Central memory CD8-positive, alpha-beta T cell (primary cell): ENCODE results near the gene PRKN.

Experiments used
- ATAC-seq: fragments of 150-1000 bp; cut with Tn5 transposase; replicated peaks from 2 replicates; pipeline ENCODE4 v1.10.0; 2022; ENCODE audit warnings: mild to moderate bottlenecking, moderate FRiP score, moderate number of reproducible peaks; ENCODE audit not compliant: poor library complexity, severe bottlenecking; ENCODE audit errors: extremely low read depth
- DNase-seq, 2 donors: peaks; one replicate each; pipeline ENCODE4 v3.0.0; 2021; ENCODE audit warnings: low spot score in 2 of 2
- H3K27ac Mint-ChIP-seq: one replicate; pipeline ENCODE4 v1.8.0; 2022; ENCODE audit warnings: low read depth, mild to moderate bottlenecking, moderate library complexity, mixed read lengths
- H3K27me3 Mint-ChIP-seq: one replicate; pipeline ENCODE4 v1.8.0; 2022; ENCODE audit warnings: mixed read lengths
- H3K36me3 Mint-ChIP-seq: one replicate; pipeline ENCODE4 v1.8.0; 2022; ENCODE audit warnings: mild to moderate bottlenecking, moderate library complexity, mixed read lengths; ENCODE audit not compliant: insufficient read depth
- H3K4me1 Mint-ChIP-seq: one replicate; pipeline ENCODE4 v1.8.0; 2022; ENCODE audit warnings: mixed read lengths
- H3K4me3 Mint-ChIP-seq: one replicate; pipeline ENCODE4 v1.8.0; 2022; ENCODE audit warnings: mild to moderate bottlenecking, moderate library complexity, mixed read lengths
- H3K9me3 Mint-ChIP-seq: one replicate; pipeline ENCODE4 v1.8.0; 2022; ENCODE audit warnings: mixed read lengths

Gene PRKN

DNA sequence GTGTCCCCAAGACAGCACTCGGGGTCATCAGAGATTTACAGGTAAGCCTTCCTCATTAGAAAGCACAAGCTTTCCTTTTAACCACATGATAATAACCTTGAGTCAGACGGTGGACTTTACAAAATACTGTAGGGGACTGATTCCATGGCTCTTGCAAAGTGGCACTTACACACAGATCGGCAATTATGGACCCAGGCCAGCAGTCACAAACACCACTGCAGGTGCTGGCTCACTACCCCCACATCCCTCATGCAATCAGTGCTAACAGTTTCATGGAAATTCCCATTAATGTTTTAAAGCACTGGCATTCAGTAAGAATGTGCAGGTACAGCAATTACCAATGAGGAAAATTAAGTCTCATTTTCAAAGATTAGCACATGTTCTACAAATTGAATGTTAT, 516.5 kb downstream of the PRKN start:
- Mint-ChIP-seq H3K4me1 (no peaks in the 10 kb centered on the region), H3K4me3 (no peak overlapping the region), H3K36me3 (no peaks in the 10 kb centered on the region), H3K27ac (no peak overlapping the region), H3K9me3 (peaks cover 9% of the 10 kb centered on the region), H3K27me3 (no peaks in the 10 kb centered on the region)
- DNase-seq (no peak), ATAC-seq (no peak)

DNA sequence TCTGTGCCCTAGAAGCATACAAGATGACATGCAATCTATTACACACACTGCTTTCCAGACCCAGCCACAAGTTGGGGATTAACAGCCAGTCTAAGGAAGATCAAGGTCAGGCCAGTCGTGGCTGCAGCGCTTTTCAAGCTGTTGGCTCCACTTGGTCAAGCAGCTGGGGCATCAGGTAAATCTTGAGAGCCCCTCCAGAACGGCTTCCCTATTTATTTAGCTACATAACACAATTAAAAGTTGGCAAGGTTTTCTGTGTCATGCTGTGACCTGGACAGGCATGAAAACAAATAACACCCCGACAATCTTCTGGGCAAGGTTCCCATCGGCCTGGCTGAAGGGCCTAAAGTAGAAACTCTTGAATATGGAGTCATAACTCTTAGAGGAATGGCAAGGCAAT, 524.3 kb downstream of the PRKN start:
- H3K27me3 Mint-ChIP-seq = no peaks in the 10 kb centered on the region
- ATAC-seq (no peak), DNase-seq (no peak)
- peaks cover 10% of the 10 kb centered on the region for H3K9me3 Mint-ChIP-seq
- H3K27ac Mint-ChIP-seq = no peak overlapping the region
- no peak overlapping the region for H3K4me3 Mint-ChIP-seq
- H3K4me1 Mint-ChIP-seq = no peaks in the 10 kb centered on the region
- H3K36me3 Mint-ChIP-seq = no peaks in the 10 kb centered on the region

DNA sequence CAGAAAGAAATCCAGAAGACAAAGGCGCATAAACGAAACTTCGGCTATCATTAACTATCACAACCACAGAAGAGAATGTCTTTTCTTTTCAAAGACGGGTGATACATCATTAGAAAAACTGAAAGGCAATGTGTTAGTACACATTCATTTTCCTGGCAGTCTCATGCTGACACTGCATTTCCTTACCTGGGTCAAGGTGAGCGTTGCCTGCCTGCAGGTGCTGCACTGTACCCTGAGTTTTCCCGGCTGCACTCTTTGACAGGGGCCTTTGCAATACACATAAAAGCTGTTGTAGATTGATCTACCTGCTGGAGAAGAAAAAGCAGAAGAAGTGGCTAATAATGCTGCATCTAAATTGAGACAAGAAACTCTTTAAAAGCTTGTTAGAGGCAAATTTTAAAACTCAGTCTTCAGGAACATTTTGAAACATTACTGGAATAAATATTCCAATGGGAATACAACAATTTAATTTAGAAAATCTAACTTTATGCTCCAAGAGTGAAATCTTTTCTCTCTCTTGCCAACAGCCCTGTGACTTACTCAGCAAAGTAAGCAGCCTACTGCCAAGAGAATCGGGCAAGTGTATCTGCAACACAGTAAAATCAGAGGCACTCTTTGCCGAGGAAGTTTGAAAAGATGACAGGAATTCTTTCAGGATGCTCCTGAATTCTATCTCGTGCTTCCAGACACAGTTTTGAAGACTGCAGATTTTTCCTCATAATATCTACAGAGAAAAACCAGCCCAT, 526.4 kb downstream of the PRKN start:
- Mint-ChIP-seq H3K27ac (no peak overlapping the region), H3K9me3 (peaks cover 10% of the 10 kb centered on the region), H3K4me1 (no peaks in the 10 kb centered on the region), H3K36me3 (no peaks in the 10 kb centered on the region), H3K4me3 (no peak overlapping the region), H3K27me3 (no peaks in the 10 kb centered on the region)
- no peak for DNase-seq
- ATAC-seq = no peak

DNA sequence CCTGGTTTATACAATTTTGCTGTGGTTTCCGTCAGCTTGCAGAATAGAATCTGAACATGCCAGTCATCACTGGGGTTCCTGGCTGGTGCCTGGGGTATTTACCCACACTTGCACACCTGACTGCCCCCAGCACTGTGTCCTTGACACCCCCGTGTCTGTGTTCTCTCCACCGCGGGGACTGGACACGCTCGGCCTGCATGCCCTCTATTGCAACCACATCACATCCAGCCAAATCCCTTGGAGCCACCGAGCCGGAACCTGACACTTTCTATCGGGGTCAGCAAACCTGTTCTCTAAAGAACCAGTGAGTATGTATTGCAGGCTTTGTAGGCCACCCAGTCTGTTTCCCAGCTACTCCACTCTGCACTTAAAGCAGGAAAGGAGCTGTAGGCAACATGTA, 527.5 kb downstream of the PRKN start:
- H3K36me3 Mint-ChIP-seq = no peaks in the 10 kb centered on the region
- H3K27me3 Mint-ChIP-seq = no peaks in the 10 kb centered on the region
- DNase-seq = no peak
- H3K4me1 Mint-ChIP-seq = no peaks in the 10 kb centered on the region
- H3K27ac Mint-ChIP-seq = no peak overlapping the region
- peaks cover 10% of the 10 kb centered on the region for H3K9me3 Mint-ChIP-seq
- H3K4me3 Mint-ChIP-seq = no peak overlapping the region
- ATAC-seq = no peak

DNA sequence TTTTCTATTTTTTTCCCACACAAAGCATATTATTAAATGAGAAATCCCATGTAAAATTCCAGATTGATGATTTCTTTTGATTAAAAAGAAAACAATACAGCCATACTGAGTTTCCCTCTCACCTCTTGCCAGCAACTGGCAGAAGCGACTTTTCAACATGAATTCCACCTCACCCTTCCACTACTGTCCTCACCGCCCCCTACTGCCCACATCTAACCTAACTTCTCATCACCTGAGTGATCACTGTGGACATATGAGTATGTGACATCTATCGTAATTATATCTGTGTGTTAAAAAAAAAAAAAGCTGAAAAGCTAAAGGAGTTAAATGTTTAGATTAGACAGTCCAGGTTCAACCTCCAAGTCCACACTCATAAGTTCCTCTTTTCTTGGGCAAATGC, 528.6 kb downstream of the PRKN start:
- ATAC-seq (no peak), DNase-seq (no peak)
- Mint-ChIP-seq H3K4me3 (no peak overlapping the region), H3K4me1 (no peaks in the 10 kb centered on the region), H3K9me3 (peaks cover 10% of the 10 kb centered on the region), H3K36me3 (no peaks in the 10 kb centered on the region), H3K27ac (no peak overlapping the region), H3K27me3 (no peaks in the 10 kb centered on the region)

DNA sequence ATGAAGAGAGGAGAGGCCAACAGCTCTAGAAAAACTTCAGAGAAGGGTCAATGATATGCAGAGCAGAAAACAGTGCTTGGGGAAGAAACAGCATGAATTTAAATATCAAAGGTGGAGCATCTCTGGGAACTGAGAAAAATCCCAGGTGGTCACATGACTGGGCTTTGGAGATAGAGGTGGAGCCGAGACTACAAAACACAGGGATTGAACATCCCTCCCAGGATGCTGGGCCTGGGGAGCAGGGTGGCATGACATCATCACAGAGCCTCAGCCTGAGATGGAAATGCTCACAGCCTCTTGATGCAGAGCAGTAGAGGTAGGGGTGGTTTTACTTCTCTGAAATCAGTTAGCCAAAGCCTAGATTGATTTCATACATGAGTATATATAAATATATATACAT, 529.5 kb downstream of the PRKN start:
- H3K36me3 Mint-ChIP-seq = no peaks in the 10 kb centered on the region
- H3K4me3 Mint-ChIP-seq = no peak overlapping the region
- H3K4me1 Mint-ChIP-seq = no peaks in the 10 kb centered on the region
- no peak overlapping the region for H3K27ac Mint-ChIP-seq
- H3K27me3 Mint-ChIP-seq = no peaks in the 10 kb centered on the region
- DNase-seq (no peak), ATAC-seq (no peak)
- H3K9me3 Mint-ChIP-seq = peaks cover 14% of the 10 kb centered on the region

DNA sequence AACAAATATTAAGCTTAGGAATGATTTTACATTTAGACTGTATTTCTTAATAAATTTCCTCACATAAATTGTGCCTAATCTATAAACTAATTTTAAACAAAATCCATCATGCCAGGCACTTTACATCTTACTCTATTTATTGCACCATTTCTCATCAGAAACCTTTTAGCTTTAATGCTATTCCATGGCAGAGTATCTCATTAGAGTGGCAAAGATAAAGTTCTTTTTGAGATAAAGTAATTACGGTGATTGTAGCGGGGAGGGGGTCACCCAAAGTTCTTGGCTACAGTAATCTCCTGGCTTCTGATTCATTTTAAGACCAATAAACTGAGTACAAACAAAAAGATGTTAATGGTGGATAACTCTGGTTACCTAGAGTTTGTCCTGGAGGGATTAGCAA, 532.1 kb downstream of the PRKN start:
- H3K4me1 Mint-ChIP-seq = no peaks in the 10 kb centered on the region
- no peak for DNase-seq
- H3K4me3 Mint-ChIP-seq = no peak overlapping the region
- H3K36me3 Mint-ChIP-seq = peaks cover 2% of the 10 kb centered on the region
- no peak for ATAC-seq
- no peak overlapping the region for H3K27ac Mint-ChIP-seq
- no peaks in the 10 kb centered on the region for H3K27me3 Mint-ChIP-seq
- H3K9me3 Mint-ChIP-seq = peaks cover 19% of the 10 kb centered on the region

DNA sequence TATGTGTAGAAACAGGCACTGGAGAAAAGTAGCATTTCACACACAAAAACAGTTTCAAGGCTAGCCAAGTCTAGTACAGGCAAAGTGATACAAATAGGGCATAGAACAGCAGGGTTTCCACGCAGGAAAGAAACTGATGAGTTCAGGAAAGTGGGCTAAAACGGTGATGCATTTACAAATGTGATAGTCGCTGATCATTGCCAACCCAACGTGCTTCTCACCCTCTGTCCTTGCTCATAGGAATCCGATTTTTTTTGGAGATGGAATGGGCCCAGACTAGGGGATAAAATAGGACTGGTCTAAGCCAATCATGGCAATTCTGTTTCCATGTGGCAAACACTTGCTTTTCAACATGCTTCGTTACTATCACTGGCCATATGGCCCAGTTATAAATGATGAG, 536.6 kb downstream of the PRKN start:
- H3K27me3 Mint-ChIP-seq = no peaks in the 10 kb centered on the region
- peaks cover 23% of the 10 kb centered on the region for H3K9me3 Mint-ChIP-seq
- peaks cover 2% of the 10 kb centered on the region for H3K36me3 Mint-ChIP-seq
- no peak overlapping the region for H3K4me3 Mint-ChIP-seq
- no peak overlapping the region for H3K27ac Mint-ChIP-seq
- DNase-seq (no peak), ATAC-seq (no peak)
- no peaks in the 10 kb centered on the region for H3K4me1 Mint-ChIP-seq

DNA sequence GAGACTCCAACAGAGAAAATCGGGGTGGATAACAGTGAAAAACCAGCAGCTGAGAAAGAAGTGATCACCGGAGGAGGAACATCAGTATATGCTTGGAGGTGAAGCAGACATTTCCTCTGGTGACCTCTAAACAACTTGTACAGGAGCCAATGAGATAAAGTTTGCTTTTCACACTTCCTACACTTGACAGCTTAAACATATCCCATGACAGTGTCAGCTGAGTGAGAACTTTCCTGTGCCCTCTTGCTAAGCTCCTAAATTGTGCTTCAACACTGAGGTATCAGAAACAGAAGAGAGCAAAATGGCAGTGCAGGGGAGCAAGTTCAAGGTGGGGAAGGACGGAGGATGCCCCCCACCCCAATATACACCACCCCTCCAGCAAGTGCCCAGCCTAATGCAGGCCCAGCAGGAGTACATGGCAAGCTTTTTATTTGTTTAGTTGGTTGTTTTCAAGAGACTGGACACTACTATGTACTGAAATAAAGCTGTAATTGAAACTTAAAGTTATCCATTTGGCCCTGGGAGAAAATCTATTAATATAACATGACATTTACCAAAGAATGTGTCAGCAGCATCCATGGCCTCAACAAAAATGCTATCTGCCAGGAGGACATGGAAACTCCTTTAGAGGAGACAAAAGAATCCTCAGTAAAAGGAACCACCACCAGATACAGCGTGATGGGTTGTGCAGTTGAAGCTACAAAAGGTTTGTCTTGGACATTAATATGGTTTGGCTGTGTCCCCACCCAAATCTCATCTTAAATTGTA, 540.2 kb downstream of the PRKN start:
- H3K4me1 Mint-ChIP-seq = no peaks in the 10 kb centered on the region
- peaks cover 25% of the 10 kb centered on the region for H3K9me3 Mint-ChIP-seq
- H3K4me3 Mint-ChIP-seq = no peak overlapping the region
- no peaks in the 10 kb centered on the region for H3K27me3 Mint-ChIP-seq
- DNase-seq (no peak), ATAC-seq (no peak)
- H3K36me3 Mint-ChIP-seq = peaks cover under 1% of the 10 kb centered on the region
- no peak overlapping the region for H3K27ac Mint-ChIP-seq

DNA sequence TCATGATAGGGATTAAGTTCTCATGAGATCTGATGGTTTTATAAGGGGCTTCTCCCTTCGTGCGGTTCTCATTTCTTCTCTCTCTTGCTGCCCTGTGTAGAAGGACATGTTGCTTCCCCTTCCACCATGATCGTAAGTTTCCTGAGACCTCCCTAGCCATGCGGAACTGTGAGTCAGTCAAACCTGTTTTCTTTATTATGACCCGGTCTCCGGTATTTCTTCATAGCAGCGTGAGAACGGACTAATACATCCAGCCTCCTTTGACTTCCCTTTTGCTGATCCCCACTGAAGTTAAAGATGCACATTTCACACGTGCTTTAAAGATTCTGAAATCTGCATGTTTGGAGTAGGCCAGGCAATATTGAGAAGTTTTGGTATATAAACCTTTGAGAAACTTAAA, 543.1 kb downstream of the PRKN start:
- Mint-ChIP-seq H3K4me3 (no peak overlapping the region), H3K9me3 (peaks cover 16% of the 10 kb centered on the region), H3K36me3 (no peaks in the 10 kb centered on the region), H3K27ac (no peak overlapping the region), H3K27me3 (no peaks in the 10 kb centered on the region), H3K4me1 (no peaks in the 10 kb centered on the region)
- ATAC-seq (no peak), DNase-seq (no peak)

DNA sequence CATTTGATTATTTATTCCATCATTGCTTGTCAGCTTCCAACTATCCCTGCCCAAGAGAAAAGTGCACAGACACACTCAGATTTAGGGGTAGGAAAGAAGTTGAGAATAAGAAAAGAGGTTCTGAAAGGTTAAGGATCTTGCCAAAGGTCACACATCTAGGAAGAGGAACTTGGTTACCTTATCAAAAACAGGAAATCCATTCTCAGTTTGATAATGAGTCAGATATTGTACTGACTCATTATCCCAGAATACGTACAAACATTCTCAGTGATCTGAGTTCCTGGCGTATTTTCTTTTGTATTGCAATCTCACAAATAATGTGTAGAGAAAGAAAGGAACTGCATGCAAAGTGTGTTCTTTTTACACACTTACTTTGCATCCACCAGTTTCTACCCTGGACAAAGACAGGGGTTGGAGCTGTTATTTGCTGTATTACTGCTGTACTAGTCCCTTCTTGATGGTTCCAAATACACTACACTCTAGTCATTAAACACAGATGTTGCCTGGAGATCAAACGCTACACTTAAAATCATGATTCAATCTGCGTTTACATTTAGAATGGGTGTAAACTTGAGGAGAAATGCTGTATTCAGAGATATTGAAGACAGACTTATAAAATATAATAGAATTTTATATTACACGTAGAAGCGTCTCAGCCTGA, 545.7 kb downstream of the PRKN start:
- ATAC-seq = no peak
- H3K4me3 Mint-ChIP-seq = no peak overlapping the region
- H3K36me3 Mint-ChIP-seq = no peaks in the 10 kb centered on the region
- no peaks in the 10 kb centered on the region for H3K4me1 Mint-ChIP-seq
- H3K27ac Mint-ChIP-seq = no peak overlapping the region
- DNase-seq = no peak
- no peaks in the 10 kb centered on the region for H3K27me3 Mint-ChIP-seq
- peaks cover 7% of the 10 kb centered on the region for H3K9me3 Mint-ChIP-seq

DNA sequence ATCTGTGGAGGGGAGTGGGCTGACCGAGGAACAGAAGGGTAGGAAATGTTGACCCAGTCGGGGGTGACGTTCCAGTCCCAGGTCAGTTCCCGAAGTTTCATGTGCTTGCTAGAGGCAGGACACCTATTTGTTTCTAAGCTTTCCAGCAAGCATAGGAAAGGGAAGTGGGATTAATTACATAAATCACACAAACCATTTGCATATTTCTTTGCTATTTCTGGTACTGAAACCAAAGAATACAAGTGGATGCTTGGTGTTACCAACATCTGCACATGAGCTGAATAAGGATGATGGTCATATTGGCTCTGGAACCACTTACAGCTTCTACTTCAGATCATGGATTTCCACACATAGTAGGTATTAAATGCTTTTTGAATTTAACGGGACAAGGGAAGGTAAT, 546.5 kb downstream of the PRKN start:
- Mint-ChIP-seq H3K4me3 (no peak overlapping the region), H3K9me3 (peaks cover 5% of the 10 kb centered on the region), H3K36me3 (no peaks in the 10 kb centered on the region), H3K27me3 (no peaks in the 10 kb centered on the region), H3K4me1 (no peaks in the 10 kb centered on the region), H3K27ac (no peak overlapping the region)
- DNase-seq (no peak), ATAC-seq (no peak)
